22Rv1 (cell line): ENCODE measurements around the gene SLC27A1.

ENCODE experiments used
- ZFX ChIP-seq: fragments of 450-650 bp; IDR thresholded peaks from 2 replicates; pipeline ENCODE4 v1.6.1; 2017; ENCODE audit warnings: antibody characterized with exemption, borderline replicate concordance
- TF ChIP-seq, protein P1 (sequence below): fragments of 450-650 bp; IDR thresholded peaks from 2 replicates; pipeline ENCODE4 v1.5.1; 2017; ENCODE audit warnings: mild to moderate bottlenecking

DNA sequence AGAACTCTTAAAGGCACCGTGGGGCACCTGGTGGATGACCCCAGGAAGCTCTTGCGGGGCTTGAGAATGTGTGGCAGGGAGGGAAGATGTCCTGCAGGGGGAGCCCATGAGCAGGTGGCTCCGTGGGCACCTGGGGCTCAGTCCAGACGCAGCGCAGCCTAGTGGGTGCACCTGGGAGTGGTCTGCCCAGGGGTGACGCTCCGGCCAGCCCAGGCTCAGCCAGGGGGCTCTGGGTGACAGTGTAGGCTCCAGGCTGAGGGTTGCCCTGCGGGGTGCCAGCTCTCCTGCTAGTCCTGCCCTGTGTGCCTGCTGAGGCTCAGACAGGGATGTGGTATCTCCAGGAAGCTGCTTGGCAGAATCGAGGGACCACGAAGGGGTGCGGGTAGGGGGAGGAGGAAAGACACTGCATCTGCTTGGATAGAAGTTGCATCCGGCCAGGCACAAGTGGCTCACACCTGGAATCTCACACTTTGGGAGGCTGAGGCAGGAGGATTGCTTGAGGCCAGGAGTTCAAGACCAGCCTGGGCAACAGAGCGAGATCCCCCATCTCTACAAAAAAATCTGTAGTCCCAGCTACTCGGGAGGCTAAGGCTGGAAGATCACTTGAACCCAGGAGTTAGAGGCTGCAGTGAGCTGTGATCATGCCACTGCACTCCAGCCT lies 26.1 kb downstream of the SLC27A1 start:
- TF ChIP-seq, protein P1, sequence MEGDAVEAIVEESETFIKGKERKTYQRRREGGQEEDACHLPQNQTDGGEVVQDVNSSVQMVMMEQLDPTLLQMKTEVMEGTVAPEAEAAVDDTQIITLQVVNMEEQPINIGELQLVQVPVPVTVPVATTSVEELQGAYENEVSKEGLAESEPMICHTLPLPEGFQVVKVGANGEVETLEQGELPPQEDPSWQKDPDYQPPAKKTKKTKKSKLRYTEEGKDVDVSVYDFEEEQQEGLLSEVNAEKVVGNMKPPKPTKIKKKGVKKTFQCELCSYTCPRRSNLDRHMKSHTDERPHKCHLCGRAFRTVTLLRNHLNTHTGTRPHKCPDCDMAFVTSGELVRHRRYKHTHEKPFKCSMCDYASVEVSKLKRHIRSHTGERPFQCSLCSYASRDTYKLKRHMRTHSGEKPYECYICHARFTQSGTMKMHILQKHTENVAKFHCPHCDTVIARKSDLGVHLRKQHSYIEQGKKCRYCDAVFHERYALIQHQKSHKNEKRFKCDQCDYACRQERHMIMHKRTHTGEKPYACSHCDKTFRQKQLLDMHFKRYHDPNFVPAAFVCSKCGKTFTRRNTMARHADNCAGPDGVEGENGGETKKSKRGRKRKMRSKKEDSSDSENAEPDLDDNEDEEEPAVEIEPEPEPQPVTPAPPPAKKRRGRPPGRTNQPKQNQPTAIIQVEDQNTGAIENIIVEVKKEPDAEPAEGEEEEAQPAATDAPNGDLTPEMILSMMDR = peak; percentile 97
- no peak for TF ChIP-seq ZFX
